GM10847 (cell line): Measurements from ENCODE around the gene GABARAPL2.
A peak's percentile ranks its signal among the peaks of the same experiment; 100 is the strongest.

ENCODE experiments used
- POLR2A ChIP-seq: IDR thresholded peaks from 2 replicates; pipeline ENCODE4 v1.6.1; 2011; ENCODE audit not compliant: insufficient read length; ENCODE audit errors: extremely low read depth

Gene GABARAPL2

DNA sequence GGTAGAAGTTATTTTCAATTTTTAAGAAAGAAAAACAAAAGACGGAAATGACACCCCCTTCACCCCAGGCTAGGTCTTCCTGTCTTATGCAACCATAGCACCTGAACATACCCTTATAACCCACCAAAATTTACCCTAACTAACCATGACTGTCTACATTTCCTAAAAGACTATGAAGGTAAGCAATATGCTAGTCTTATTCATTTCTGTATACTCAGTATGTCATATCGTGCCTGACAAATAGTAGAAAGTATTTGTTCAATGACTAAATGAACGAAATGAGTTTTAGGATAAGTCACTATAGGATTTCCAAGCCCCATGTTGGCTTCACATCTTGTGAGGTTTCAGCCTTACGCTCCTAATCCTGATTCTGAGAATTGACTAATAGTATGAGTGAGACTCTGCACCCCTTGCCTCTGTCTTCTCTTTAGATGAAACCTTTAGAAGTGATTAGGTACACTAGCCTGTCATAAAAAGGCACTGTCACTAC lies 50.4 kb downstream of the GABARAPL2 start:
- no peak for TF ChIP-seq POLR2A

DNA sequence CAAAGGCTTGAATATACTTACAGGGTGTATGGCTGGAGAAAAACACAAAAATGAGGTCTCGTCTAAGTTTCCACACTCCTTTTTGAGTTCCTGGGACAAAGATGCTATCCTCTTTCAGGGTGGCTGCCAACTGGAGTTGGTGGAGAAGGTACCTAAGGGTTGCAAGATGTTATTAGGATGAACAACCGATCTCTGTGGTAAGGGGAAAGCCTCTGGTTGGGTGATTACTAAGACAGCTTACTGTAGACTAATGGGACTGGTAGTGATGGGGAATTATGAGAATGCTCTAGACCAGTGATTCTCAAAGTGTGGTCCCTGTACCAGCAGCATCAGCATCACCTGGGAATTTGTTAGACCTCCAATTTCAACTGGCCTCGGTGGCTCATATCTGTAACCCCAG lies 50.9 kb downstream of the GABARAPL2 start:
- TF ChIP-seq POLR2A, result no peak

DNA sequence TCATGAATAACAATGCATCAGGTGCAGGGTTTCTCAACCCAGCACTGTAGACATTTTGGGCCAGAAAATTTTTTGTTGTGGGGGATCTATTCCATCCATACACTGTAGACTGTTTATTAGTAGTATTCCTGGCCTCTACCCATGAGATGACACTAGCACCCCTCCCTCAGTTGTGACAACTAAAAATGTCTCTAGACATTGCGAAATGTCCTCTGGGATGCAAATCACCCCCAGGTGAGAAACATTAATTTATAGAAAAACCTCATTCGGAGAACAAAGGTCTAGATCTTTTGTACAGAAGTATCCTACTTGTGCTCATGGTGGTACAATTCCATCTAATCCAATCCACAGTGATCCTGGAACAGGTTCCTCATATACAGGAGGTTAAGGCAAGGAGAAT lies 52.6 kb downstream of the GABARAPL2 start:
- TF ChIP-seq POLR2A, result no peak

DNA sequence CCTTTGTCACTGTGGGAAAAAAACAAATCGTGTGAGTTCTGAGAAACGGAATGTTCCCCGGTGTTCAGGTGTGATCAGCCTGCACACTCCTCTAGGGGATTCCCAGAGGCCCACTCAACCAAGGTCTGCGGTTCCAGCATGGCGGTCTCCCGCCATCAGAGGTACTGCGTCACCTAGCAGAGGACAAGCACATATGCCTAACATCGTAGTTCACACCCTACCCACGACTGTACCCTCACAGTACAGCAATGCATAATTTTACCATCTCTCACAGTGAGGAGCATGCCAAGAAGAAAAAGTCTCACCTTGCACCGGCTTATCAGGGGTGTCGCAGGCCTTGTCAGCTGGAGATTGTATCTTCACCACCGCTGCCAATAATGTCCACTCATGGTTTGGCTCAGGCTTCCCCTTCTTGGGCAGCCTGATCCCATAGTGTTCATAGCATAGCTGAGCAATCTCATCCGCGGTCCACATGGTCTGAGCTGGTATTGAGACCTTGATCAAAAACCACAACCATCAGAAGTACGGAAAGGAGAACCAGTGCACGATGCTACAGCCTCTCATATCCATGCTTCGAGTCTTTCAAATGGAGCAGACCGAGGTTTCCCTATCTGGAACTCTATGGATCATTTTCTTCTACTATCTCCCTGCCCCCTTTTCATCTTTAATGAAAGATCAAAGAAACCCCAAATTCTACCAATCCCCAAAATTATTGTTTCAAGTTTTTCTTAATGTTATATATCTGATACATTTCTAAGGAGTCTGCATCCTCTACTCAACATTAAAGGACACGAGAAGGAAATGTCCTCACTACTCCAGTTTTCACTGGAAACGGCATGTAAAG lies 54.4 kb downstream of the GABARAPL2 start:
- no peak for TF ChIP-seq POLR2A

DNA sequence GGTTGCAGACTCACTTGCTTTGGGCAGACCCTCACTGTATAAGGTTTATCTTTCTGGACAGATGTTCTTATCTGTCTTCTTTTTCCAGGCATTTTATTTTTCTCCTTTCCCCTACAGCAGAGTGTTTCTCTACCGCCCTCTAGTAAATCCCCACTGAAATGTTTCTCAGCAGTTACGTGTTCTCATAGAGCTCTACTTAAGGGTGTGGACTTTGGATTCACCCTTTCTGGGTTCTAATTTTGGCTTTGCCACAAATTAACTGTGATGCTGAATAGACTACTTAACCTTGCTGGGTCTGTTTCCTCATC lies 54.9 kb downstream of the GABARAPL2 start:
- TF ChIP-seq POLR2A, result no peak

DNA sequence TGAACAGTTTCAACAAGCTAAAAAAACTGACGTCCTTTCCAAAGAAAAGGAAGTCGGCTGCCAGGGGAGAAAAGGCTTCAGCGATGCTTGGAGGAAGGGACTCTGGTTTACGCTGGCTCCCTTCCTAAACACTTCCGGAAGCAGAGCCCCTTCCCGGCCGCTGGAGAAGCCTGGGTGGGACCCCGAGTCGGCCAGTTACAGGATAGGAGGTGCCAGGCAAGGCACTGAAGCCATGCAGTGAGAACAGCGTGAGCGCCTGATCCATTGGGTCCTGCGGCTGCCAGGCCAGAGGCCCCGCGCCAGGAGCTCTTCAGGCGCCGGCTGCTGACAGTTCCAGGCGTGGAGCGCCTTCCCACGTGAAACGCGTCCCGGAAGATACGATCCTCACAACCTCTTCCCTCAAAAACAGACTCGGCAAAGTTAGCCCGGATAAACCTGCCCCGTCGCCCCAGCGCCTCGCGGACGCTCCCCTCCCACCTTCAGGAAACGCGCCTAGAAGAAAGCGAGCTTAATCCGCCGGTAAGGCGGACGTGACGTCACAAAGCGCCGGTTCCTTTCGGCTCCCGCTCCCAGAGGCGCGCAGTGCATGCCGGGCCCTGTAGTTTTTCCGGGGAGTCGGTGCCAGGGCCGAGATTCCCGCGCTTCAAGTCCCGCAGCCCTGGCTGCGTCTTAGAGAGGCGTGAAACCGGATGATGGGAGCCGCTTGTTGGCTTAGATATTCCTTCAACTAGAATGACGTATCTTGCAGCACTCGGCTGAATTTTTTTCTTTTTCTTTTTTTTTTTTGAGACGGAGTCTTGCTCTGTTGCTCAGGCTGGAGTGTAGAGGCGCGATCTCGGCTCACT lies 56.8 kb downstream of the GABARAPL2 start, which contains the start of gene ADAT1:
ADAT1 (minus strand) TSS at position 521 of the 845 bp plus-strand sequence. CDS start 2,482 bp downstream, outside the sequence.
- TF ChIP-seq POLR2A, result peak; percentile 86

DNA sequence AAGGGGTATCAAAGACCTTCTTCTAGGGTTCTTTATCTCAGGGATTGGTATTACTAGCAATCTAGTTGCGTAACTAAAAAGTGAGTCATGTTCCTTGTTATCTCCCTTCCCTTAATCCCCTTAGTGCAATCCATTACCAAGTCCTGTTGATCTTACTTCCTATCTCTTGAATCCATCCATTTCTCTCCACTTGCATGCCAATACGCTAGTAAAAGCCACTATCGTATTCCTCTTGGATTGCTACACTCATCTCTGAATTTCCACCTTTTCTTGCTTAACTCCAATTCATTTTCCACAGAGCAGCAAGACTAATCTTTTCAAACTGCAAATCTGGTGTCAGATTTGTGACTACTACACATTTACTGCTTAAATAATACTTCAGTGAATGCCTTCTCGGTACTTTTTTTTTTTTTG lies 58.7 kb downstream of the GABARAPL2 start:
- TF ChIP-seq POLR2A, result no peak

DNA sequence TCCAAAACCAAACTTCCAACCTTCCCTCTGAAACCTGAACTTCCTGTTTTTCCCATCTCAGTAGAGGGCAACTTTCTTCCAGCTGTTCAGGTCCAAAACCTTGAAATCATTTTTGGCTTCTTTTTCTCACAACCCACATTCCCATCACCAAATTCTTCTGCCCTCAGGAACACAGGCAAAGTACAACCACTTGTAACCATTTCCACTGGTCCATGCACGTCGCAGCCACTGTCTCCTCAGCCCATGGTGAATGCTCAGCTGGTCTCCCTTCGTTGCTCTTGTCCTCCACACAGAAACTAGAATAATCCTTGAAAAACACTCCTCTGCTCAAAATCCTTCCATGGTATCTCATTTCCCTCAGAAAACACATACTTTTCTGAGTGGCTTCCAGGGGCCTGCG lies 60.6 kb downstream of the GABARAPL2 start:
- TF ChIP-seq POLR2A, result no peak
